Measurements from ENCODE around the gene INTS4. TPM values are rescaled to one million over a fixed set of nuclear protein-coding genes. Genes with fewer than 3 reads are reported as not detected.

Gene INTS4
- total and polyA plus RNA-seq, 10 of the 15 experiments (the other 5 are each of a cell fraction or from before 2014, with no cell fraction given) = 20.2 to 50.5 (median 40.0) TPM

GRCh38 chr11:77994434-77995362, at the start of gene INTS4 (continued):
- 0 out of 2 replicates have a peak, but pooled peaks have one; percentile 13 for TF ChIP-seq PML (IDR thresholded peaks at IDR 0.05; ENCODE audit: low read length)
- TF ChIP-seq CHD1 (IDR thresholded peaks at IDR 0.05; ENCODE audit: low read depth, low read length) = no peak
- TF ChIP-seq SKIL (IDR thresholded peaks at IDR 0.05; ENCODE audit: low read depth, poor library complexity, severe bottlenecking) = no peak
- 0 out of 2 replicates have a peak, but pooled peaks have one; percentile 4 for TF ChIP-seq BCL11A (IDR thresholded peaks at IDR 0.05; ENCODE audit: low read depth, low read length)
- TF ChIP-seq BACH1 (IDR thresholded peaks at IDR 0.05; ENCODE audit: borderline replicate concordance) = 0 out of 2 replicates have a peak, but pooled peaks have one; percentile 16
- no peak for TF ChIP-seq SMARCA5 (IDR thresholded peaks at IDR 0.05)
- peak; percentile 94 for TF ChIP-seq ZBTB40 (IDR thresholded peaks at IDR 0.05; ENCODE audit: borderline replicate concordance)
- peak; percentile 87 for TF ChIP-seq GABPA (IDR thresholded peaks at IDR 0.05; ENCODE audit: low read depth)
- 0 out of 2 replicates have a peak, but pooled peaks have one; percentile 45 for TF ChIP-seq NBN (IDR thresholded peaks at IDR 0.05)
- TF ChIP-seq STAT3 (IDR thresholded peaks at IDR 0.05; ENCODE audit: low read depth, low read length) = no peak
- TF ChIP-seq SMAD1 (IDR thresholded peaks at IDR 0.05; ENCODE audit: low read depth, partially characterized antibody) = no peak
- TF ChIP-seq MTA2 (IDR thresholded peaks at IDR 0.05; ENCODE audit: low read depth) = peak; percentile 90
- TF ChIP-seq REST (IDR thresholded peaks at IDR 0.05; ENCODE audit: low read depth, low read length) = 0 out of 2 replicates have a peak, but pooled peaks have one; percentile 21
- peak; percentile 65; the same call in 1 of the 2 replicates for TF ChIP-seq ASH2L (IDR thresholded peaks at IDR 0.05; ENCODE audit: borderline replicate concordance, low read depth)
- TF ChIP-seq ZNF24 (IDR thresholded peaks at IDR 0.05) = no peak
- TF ChIP-seq NRF1 (conservative IDR thresholded peaks at IDR 0.05; ENCODE audit: low read depth, low read length) = no peak
- TF ChIP-seq ESRRA (IDR thresholded peaks at IDR 0.05; ENCODE audit: low read length) = no peak

Measured in GM12878 (cell line).